ENCODE results near the gene CDK4. TPM values are rescaled to one million over a fixed set of nuclear protein-coding genes. Genes with fewer than 3 reads are reported as not detected.
"Not testable (repeated sequence)": the region's sequence is repeated elsewhere in the genome, so short reads cannot be mapped to it uniquely, and the experiment has no call there.

Gene CDK4
- total RNA-seq, 1 experiment from 2014 or later: 218 TPM

DNA sequence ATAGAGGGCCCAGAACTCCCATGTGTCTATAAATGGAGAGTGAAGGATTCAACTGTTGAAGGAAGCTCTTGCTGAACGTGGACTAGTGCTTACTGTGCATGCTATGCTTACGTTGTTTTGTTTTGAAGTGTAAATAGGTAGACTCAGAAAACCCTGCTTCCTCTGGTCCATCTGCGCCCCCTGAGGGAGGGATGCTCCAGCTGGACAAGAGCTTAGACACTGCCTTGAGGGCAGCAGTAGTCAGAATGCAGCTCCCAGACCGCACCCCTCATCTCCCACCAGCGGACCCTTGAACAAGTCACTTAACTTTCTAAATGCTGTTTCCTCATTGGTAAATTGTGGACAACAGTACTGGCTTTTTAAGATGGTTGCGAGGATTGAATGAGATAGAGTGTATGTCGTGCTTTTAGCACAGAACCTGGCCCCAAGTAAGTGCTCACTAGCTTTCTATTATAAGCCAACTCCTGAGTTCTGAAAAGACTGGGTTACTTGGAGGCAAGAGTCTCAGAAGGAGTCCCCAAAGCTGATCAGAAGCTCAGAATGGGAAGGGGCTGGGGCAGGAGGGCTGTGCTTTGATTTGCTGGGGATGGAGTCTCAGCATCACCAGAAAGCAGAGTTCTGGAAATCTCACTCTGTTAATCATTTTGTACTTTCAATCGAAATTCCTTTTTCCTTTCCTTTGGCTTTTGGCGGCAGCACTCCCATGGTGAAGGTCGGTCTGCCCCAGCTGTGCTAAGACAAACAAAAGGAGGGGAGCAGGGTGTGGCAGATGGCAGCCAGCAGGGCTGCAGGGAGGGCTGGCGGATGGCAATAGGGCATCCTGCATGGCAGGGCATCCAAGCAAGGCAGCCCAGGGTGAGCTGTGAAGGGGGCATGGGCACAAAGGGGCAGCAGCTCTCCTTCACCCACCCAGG, 29.1 kb downstream of the CDK4 start:
- Histone ChIP-seq H3K27ac (ENCODE audit: insufficient read length, low read depth, low read length) (no peak overlapping the region), H2AK5ac (ENCODE audit: insufficient read length, low read length) (no peak overlapping the region), H3K4ac (ENCODE audit: low read depth, low read length) (no peak overlapping the region), H3T11ph (ENCODE audit: low read length) (no peak overlapping the region), H3K79me1 (ENCODE audit: insufficient read depth, low read depth, low read length, poor library complexity, severe bottlenecking) (no peaks in the 10 kb centered on the region), H3K9ac (ENCODE audit: extremely low read depth, insufficient read length, low read length) (no peak overlapping the region), H4K5ac (ENCODE audit: insufficient read length, low read depth, low read length) (no peak overlapping the region), H2BK12ac (ENCODE audit: insufficient read length, low read depth, low read length) (no peak overlapping the region), H3K79me2 (ENCODE audit: insufficient read depth, low read length) (no peaks in the 10 kb centered on the region), H3K18ac (ENCODE audit: insufficient read length, low read depth, low read length) (no peak overlapping the region), H3K4me2 (ENCODE audit: insufficient read depth, insufficient read length, low read length) (no peak overlapping the region), H2AFZ (ENCODE audit: low read length) (no peak overlapping the region), H3K23ac (ENCODE audit: insufficient read length, low read depth, low read length) (no peak overlapping the region), H3K14ac (ENCODE audit: insufficient read depth, low read length) (no peak overlapping the region), H3K9me3 (ENCODE audit: control insufficient read depth, low read depth, low read length) (no peaks in the 10 kb centered on the region), H4K91ac (ENCODE audit: insufficient read length, low read depth, low read length) (no peak overlapping the region), H4K8ac (replicated peaks; ENCODE audit: insufficient read length, low read depth, low read length) (no peak overlapping the region), H3K4me1 (ENCODE audit: insufficient read depth, low read length) (no peaks in the 10 kb centered on the region; the same call in 1 of the 2 replicates), H3K27me3 (ENCODE audit: insufficient read depth, low read length) (peaks cover 13% of the 10 kb centered on the region; the same call in 1 of the 2 replicates), H2BK15ac (ENCODE audit: low read depth, low read length) (no peak overlapping the region), H3K23me2 (ENCODE audit: insufficient read length, low read depth, low read length, poor library complexity, severe bottlenecking) (peaks cover 14% of the 10 kb centered on the region), H4K20me1 (ENCODE audit: control insufficient read depth, insufficient read depth, insufficient read length) (no peaks in the 10 kb centered on the region), H2BK5ac (ENCODE audit: insufficient read length, low read length) (no peak overlapping the region), H2BK120ac (ENCODE audit: low read depth, low read length, poor library complexity, severe bottlenecking) (no peak overlapping the region), H3K56ac (ENCODE audit: insufficient read length, low read depth, low read length) (no peak overlapping the region), H2BK20ac (ENCODE audit: low read depth, low read length, poor library complexity, severe bottlenecking) (no peak overlapping the region)
- no peak for DNase-seq
- peaks cover 15 to 33% (median 22%) of the 10 kb centered on the region in 3 experiments for H3K36me3 Mint-ChIP-seq (ENCODE audit: insufficient read depth in 1 of 3, low read depth in 3 of 3)
- H3K9me3 Mint-ChIP-seq: no peaks in the 10 kb centered on the region; a peak in 1 of 5 replicates
- peaks cover 47% of the 10 kb centered on the region for H3K27me3 Mint-ChIP-seq (ENCODE audit: low read depth)
- H3K4me1 Mint-ChIP-seq: peaks cover 12 to 17% of the 10 kb centered on the region in 2 experiments
- H3K4me3 Mint-ChIP-seq: no peak overlapping the region; a peak in 1 of 5 replicates
- no CpG with 5 or more reads among the region's 11 CpGs for WGBS (ENCODE audit: extremely low coverage, insufficient read length, low lambda C conversion rate)
- no peak for TF ChIP-seq CTCF (conservative IDR thresholded peaks at IDR 0.05)
- no peak overlapping the region; a peak in 1 of 7 replicates for H3K27ac Mint-ChIP-seq

GRCh38 chr12:57721846-57722608, 30.1 kb downstream of the CDK4 start:
- H3T11ph ChIP-seq (ENCODE audit: low read length); H3K4me2 ChIP-seq (ENCODE audit: insufficient read depth, insufficient read length, low read length); H2BK5ac ChIP-seq (ENCODE audit: insufficient read length, low read length); H3K9me3 ChIP-seq (ENCODE audit: control insufficient read depth, low read depth, low read length); H3K27me3 ChIP-seq (ENCODE audit: insufficient read depth, low read length); H3K4me1 ChIP-seq (ENCODE audit: insufficient read depth, low read length); H2BK20ac ChIP-seq (ENCODE audit: low read depth, low read length, poor library complexity, severe bottlenecking); H4K91ac ChIP-seq (ENCODE audit: insufficient read length, low read depth, low read length); H3K9me3 Mint-ChIP-seq; H4K20me1 ChIP-seq (ENCODE audit: control insufficient read depth, insufficient read depth, insufficient read length); H3K23ac ChIP-seq (ENCODE audit: insufficient read length, low read depth, low read length); H3K14ac ChIP-seq (ENCODE audit: insufficient read depth, low read length); DNase-seq; H2AK5ac ChIP-seq (ENCODE audit: insufficient read length, low read length); H3K27ac Mint-ChIP-seq; H3K79me1 ChIP-seq (ENCODE audit: insufficient read depth, low read depth, low read length, poor library complexity, severe bottlenecking); H2BK12ac ChIP-seq (ENCODE audit: insufficient read length, low read depth, low read length); H2BK15ac ChIP-seq (ENCODE audit: low read depth, low read length); H2BK120ac ChIP-seq (ENCODE audit: low read depth, low read length, poor library complexity, severe bottlenecking); H4K8ac ChIP-seq (replicated peaks; ENCODE audit: insufficient read length, low read depth, low read length); H3K4me3 Mint-ChIP-seq; H3K9ac ChIP-seq (ENCODE audit: extremely low read depth, insufficient read length, low read length); H3K56ac ChIP-seq (ENCODE audit: insufficient read length, low read depth, low read length); H3K27ac ChIP-seq (ENCODE audit: insufficient read length, low read depth, low read length); H3K4ac ChIP-seq (ENCODE audit: low read depth, low read length); H4K5ac ChIP-seq (ENCODE audit: insufficient read length, low read depth, low read length); H3K79me2 ChIP-seq (ENCODE audit: insufficient read depth, low read length); H2AFZ ChIP-seq (ENCODE audit: low read length); H3K18ac ChIP-seq (ENCODE audit: insufficient read length, low read depth, low read length): not testable (repeated sequence)
- Mint-ChIP-seq H3K27me3 (ENCODE audit: low read depth) (peaks cover 37% of the 10 kb centered on the region), H3K4me1 (peaks cover 8 to 10% of the 10 kb centered on the region in 2 experiments), H3K36me3 (ENCODE audit: insufficient read depth in 1 of 3, low read depth in 3 of 3) (peaks cover 16 to 39% (median 23%) of the 10 kb centered on the region in 3 experiments)
- peaks cover 14% of the 10 kb centered on the region for H3K23me2 ChIP-seq (ENCODE audit: insufficient read length, low read depth, low read length, poor library complexity, severe bottlenecking)
- no CpG with 5 or more reads among the region's 16 CpGs for WGBS (ENCODE audit: extremely low coverage, insufficient read length, low lambda C conversion rate)

Data from H9 (cell line).